Ovary (tissue), 3 donors: Measurements from ENCODE around the gene GLRB.

ENCODE experiments used
- CTCF ChIP-seq, 3 donors: fragments of 450-650 bp in 2 of 3; fragments of 200-600 bp in 1 of 3; IDR thresholded peaks; one replicate each; pipeline versions ENCODE4 v1.5.1 to v1.8.0; 2016 to 2022; ENCODE audit warnings: antibody characterized with exemption in 3 of 3, mild to moderate bottlenecking in 1 of 3
- EP300 ChIP-seq: sonication (generic); formaldehyde crosslinking; IDR thresholded peaks from one replicate; pipeline ENCODE4 v1.6.1; 2017; ENCODE audit warnings: antibody characterized with exemption
- POLR2A ChIP-seq: fragments of 450-650 bp; IDR thresholded peaks from one replicate; pipeline ENCODE4 v1.6.1; 2017; ENCODE audit warnings: antibody characterized with exemption, mild to moderate bottlenecking, moderate library complexity
- donor health status: DM: no; HTN: no; CAD: no.

DNA sequence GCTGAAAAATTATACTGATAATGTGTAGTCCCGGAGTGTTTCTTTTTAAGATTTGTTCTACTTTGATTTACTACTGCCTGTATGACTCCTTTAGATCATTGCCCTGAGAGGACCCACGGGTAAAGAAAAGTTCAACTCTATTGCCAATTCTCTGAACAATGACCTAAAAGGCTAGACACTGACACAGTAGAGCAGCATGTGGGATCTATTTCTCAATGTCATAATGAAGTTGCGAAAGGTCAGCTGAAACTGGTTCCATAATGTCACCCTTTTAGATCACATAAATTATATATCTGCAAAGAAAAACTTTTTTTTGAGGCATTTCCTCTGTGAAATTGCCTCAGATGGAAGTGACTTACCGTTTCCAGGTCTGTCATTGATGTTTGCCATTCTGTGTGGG lies 67.4 kb downstream of the GLRB start:
- TF ChIP-seq POLR2A (no peak), CTCF (IDR thresholded peaks at IDR 0.05) (no peak), EP300 (no peak)
